Natural killer cell treated with Interleukin-12 subunit alpha and Interleukin-12 subunit beta and Interleukin-15 and Interleukin-18, amount 100 ng/mL, for 72 hours (primary cell): ENCODE measurements around the gene GULP1. TPM values are rescaled to one million over a fixed set of nuclear protein-coding genes. Genes with fewer than 3 reads are reported as not detected.
A peak's percentile ranks its signal among the peaks of the same experiment; 100 is the strongest.
"Not testable (repeated sequence)": the region's sequence is repeated elsewhere in the genome, so short reads cannot be mapped to it uniquely, and the experiment has no call there.

Experiments used
- ATAC-seq, 2 donors: fragments of 150-1000 bp; cut with Tn5 transposase in 1 of 2; sonication (Bioruptor Pico), chemical (Tn5 transposase) in 1 of 2; 2 replicates each; pipeline ENCODE4 v1.10.0; 2021
- DNase-seq: peaks from one replicate; pipeline ENCODE4 v3.0.0; 2022; ENCODE audit warnings: low spot score
- H3K27ac Mint-ChIP-seq, 2 donors: 1 replicate in 1 of 2; 2 replicates in 1 of 2; pipeline ENCODE4 v1.8.0; 2022; ENCODE audit warnings: mixed read lengths in 2 of 2, mild to moderate bottlenecking in 1 of 2, moderate library complexity in 1 of 2
- H3K27me3 Mint-ChIP-seq, 2 donors: 1 replicate in 1 of 2; 2 replicates in 1 of 2; pipeline ENCODE4 v1.8.0; 2022; ENCODE audit warnings: mixed read lengths in 2 of 2
- H3K36me3 Mint-ChIP-seq: one replicate; pipeline ENCODE4 v1.8.0; 2022; ENCODE audit warnings: mixed read lengths
- H3K4me1 Mint-ChIP-seq, 2 donors: 1 replicate in 1 of 2; 2 replicates in 1 of 2; pipeline ENCODE4 v1.8.0; 2022; ENCODE audit warnings: low read depth in 2 of 2, mixed read lengths in 2 of 2, mild to moderate bottlenecking in 1 of 2
- H3K4me3 Mint-ChIP-seq: one replicate; pipeline ENCODE4 v1.8.0; 2022; ENCODE audit warnings: mixed read lengths
- H3K9me3 Mint-ChIP-seq: 2 replicates; pipeline ENCODE4 v1.8.0; 2022; ENCODE audit warnings: mixed read lengths
- total RNA-seq, 2 donors: library from RNA; stranded (reverse); gene quantifications; one replicate each; pipeline ENCODE4 v1.2.3, GENCODE V29; 2022

Gene GULP1
- total RNA-seq, 2 donors from 2014 or later = not detected

- no peak overlapping the region for H3K27ac Mint-ChIP-seq
- DNase-seq = no peak
- H3K4me1 Mint-ChIP-seq = no peaks in the 10 kb centered on the region
- ATAC-seq = no peak
- H3K4me3 Mint-ChIP-seq = no peak overlapping the region
- peaks cover 14% of the 10 kb centered on the region for H3K9me3 Mint-ChIP-seq
- H3K36me3 Mint-ChIP-seq = peaks cover 6% of the 10 kb centered on the region
- H3K27me3 Mint-ChIP-seq = no peaks in the 10 kb centered on the region
Measured at GRCh38 chr2:188278388-188279092, 13.1 kb upstream of the GULP1 start.

GRCh38 chr2:188279093-188279445 lies 12.6 kb upstream of the GULP1 start:
- Mint-ChIP-seq H3K36me3 (peaks cover 6% of the 10 kb centered on the region), H3K4me3 (no peak overlapping the region), H3K27me3 (no peaks in the 10 kb centered on the region), H3K9me3 (peaks cover 14% of the 10 kb centered on the region), H3K27ac (no peak overlapping the region), H3K4me1 (no peaks in the 10 kb centered on the region)
- no peak for ATAC-seq
- DNase-seq = no peak

- H3K4me1 Mint-ChIP-seq = no peaks in the 10 kb centered on the region
- peaks cover 6% of the 10 kb centered on the region for H3K36me3 Mint-ChIP-seq
- H3K27me3 Mint-ChIP-seq = no peaks in the 10 kb centered on the region
- no peak for ATAC-seq
- peaks cover 14% of the 10 kb centered on the region for H3K9me3 Mint-ChIP-seq
- H3K4me3 Mint-ChIP-seq = no peak overlapping the region
- no peak overlapping the region for H3K27ac Mint-ChIP-seq
- no peak for DNase-seq
Measured at GRCh38 chr2:188280811-188281222, 10.9 kb upstream of the GULP1 start.

GRCh38 chr2:188282907-188283306 lies 8.8 kb upstream of the GULP1 start:
- H3K4me3 Mint-ChIP-seq = no peak overlapping the region
- DNase-seq (no peak), ATAC-seq (no peak)
- H3K27me3 Mint-ChIP-seq = no peaks in the 10 kb centered on the region
- peaks cover 6% of the 10 kb centered on the region for H3K36me3 Mint-ChIP-seq
- no peaks in the 10 kb centered on the region for H3K4me1 Mint-ChIP-seq
- H3K9me3 Mint-ChIP-seq = peaks cover 14% of the 10 kb centered on the region
- no peak overlapping the region for H3K27ac Mint-ChIP-seq

GRCh38 chr2:188284251-188284650 lies 7.4 kb upstream of the GULP1 start:
- not testable (repeated sequence) for DNase-seq, ATAC-seq, H3K4me1 Mint-ChIP-seq, H3K4me3 Mint-ChIP-seq, H3K27ac Mint-ChIP-seq, H3K36me3 Mint-ChIP-seq, H3K27me3 Mint-ChIP-seq
- peaks cover 14% of the 10 kb centered on the region for H3K9me3 Mint-ChIP-seq

GRCh38 chr2:188285049-188285448 lies 6.6 kb upstream of the GULP1 start:
- H3K9me3 Mint-ChIP-seq = peaks cover 14% of the 10 kb centered on the region
- no peaks in the 10 kb centered on the region for H3K4me1 Mint-ChIP-seq

GRCh38 chr2:188285774-188286173 lies 5.9 kb upstream of the GULP1 start:
- H3K27me3 Mint-ChIP-seq = peaks cover 0 to 1% of the 10 kb centered on the region in 2 donors
- no peak overlapping the region for H3K4me3 Mint-ChIP-seq
- peaks cover 7% of the 10 kb centered on the region for H3K36me3 Mint-ChIP-seq
- DNase-seq (no peak), ATAC-seq (no peak)
- no peak overlapping the region for H3K27ac Mint-ChIP-seq
- no peaks in the 10 kb centered on the region for H3K4me1 Mint-ChIP-seq
- H3K9me3 Mint-ChIP-seq = peaks cover 13% of the 10 kb centered on the region

More at GRCh38 chr2:188285049-188285448, 6.6 kb upstream of the GULP1 start:
- ATAC-seq (no peak), DNase-seq (no peak)
- no peak overlapping the region for H3K27ac Mint-ChIP-seq
- peaks cover 6% of the 10 kb centered on the region for H3K36me3 Mint-ChIP-seq
- H3K27me3 Mint-ChIP-seq = no peaks in the 10 kb centered on the region
- no peak overlapping the region for H3K4me3 Mint-ChIP-seq

- peak overlapping the region; percentile 18 for H3K4me3 Mint-ChIP-seq
- DNase-seq = no peak
- H3K27me3 Mint-ChIP-seq = peaks cover 14 to 17% of the 10 kb centered on the region in 2 donors
Measured at GRCh38 chr2:188291142-188291616, 495 bp upstream of the GULP1 start.

GRCh38 chr2:188292348-188293239 lies 920 bp downstream of the GULP1 start:
- H3K27ac Mint-ChIP-seq = no peak overlapping the region
- peaks cover 12% of the 10 kb centered on the region for H3K36me3 Mint-ChIP-seq
- H3K27me3 Mint-ChIP-seq = peaks cover 14 to 17% of the 10 kb centered on the region in 2 donors
- DNase-seq (no peak), ATAC-seq (no peak)
- H3K4me1 Mint-ChIP-seq = peaks cover 0 to 4% of the 10 kb centered on the region in 2 donors
- no peak overlapping the region for H3K4me3 Mint-ChIP-seq
- no peaks in the 10 kb centered on the region for H3K9me3 Mint-ChIP-seq

More at GRCh38 chr2:188291142-188291616, 495 bp upstream of the GULP1 start:
- Mint-ChIP-seq H3K4me1 (peaks cover 0 to 4% of the 10 kb centered on the region in 2 donors), H3K9me3 (no peaks in the 10 kb centered on the region), H3K36me3 (peaks cover 8% of the 10 kb centered on the region), H3K27ac (no peak overlapping the region)
- ATAC-seq = no peak

GRCh38 chr2:188293601-188294351 lies 2.1 kb downstream of the GULP1 start:
- Mint-ChIP-seq H3K27me3 (peaks cover 14 to 17% of the 10 kb centered on the region in 2 donors), H3K4me3 (no peak overlapping the region), H3K36me3 (peaks cover 12% of the 10 kb centered on the region), H3K9me3 (no peaks in the 10 kb centered on the region), H3K27ac (no peak overlapping the region), H3K4me1 (peaks cover 0 to 4% of the 10 kb centered on the region in 2 donors)
- ATAC-seq (no peak), DNase-seq (no peak)

GRCh38 chr2:188294352-188294926 lies 2.8 kb downstream of the GULP1 start:
- Mint-ChIP-seq H3K27me3 (peaks cover 14 to 17% of the 10 kb centered on the region in 2 donors), H3K9me3 (no peaks in the 10 kb centered on the region), H3K4me3 (no peak overlapping the region), H3K4me1 (peaks cover 0 to 4% of the 10 kb centered on the region in 2 donors), H3K27ac (no peak overlapping the region), H3K36me3 (peaks cover 12% of the 10 kb centered on the region)
- ATAC-seq (no peak), DNase-seq (no peak)

GRCh38 chr2:188295067-188295685 lies 3.5 kb downstream of the GULP1 start:
- peaks cover 0 to 4% of the 10 kb centered on the region in 2 donors for H3K4me1 Mint-ChIP-seq

GRCh38 chr2:188297978-188298377 lies 6.3 kb downstream of the GULP1 start:
- Mint-ChIP-seq H3K4me1 (no peaks in the 10 kb centered on the region), H3K9me3 (peaks cover 8% of the 10 kb centered on the region), H3K36me3 (peaks cover 4% of the 10 kb centered on the region), H3K4me3 (no peak overlapping the region), H3K27me3 (peaks cover 3 to 6% of the 10 kb centered on the region in 2 donors), H3K27ac (no peak overlapping the region)
- DNase-seq = no peak
- no peak for ATAC-seq

More at GRCh38 chr2:188295067-188295685, 3.5 kb downstream of the GULP1 start:
- H3K9me3 Mint-ChIP-seq = peaks cover 3% of the 10 kb centered on the region
- no peak for DNase-seq
- H3K27me3 Mint-ChIP-seq = peaks cover 14 to 17% of the 10 kb centered on the region in 2 donors
- H3K27ac Mint-ChIP-seq = no peak overlapping the region
- H3K4me3 Mint-ChIP-seq = no peak overlapping the region
- ATAC-seq = no peak
- peaks cover 12% of the 10 kb centered on the region for H3K36me3 Mint-ChIP-seq
